OCI-LY3 (cell line): ENCODE data around the gene TEX13A.

Source experiments
- CTCF ChIP-seq: fragments of 200-600, 300-600 bp; sonication (generic); IDR thresholded peaks from 2 replicates; pipeline ENCODE4 v1.5.1; 2014; ENCODE audit warnings: antibody characterized with exemption, low read length, low read depth
- EZH2phosphoT487 ChIP-seq: fragments of 200-600 bp; shearing (Covaris generic); IDR thresholded peaks from 2 replicates; pipeline ENCODE4 v1.6.1; 2018; ENCODE audit warnings: antibody characterized with exemption, mixed run types, low read depth

- TF ChIP-seq CTCF (no peak), EZH2phosphoT487 (no peak)
These were observed 42.7 kb upstream of the TEX13A start for GRCh38 chrX:105263171-105263570.
